HG02885 (cell line): Measurements from ENCODE around the gene THOC6.

Source experiments
- ATAC-seq: cut with Tn5 transposase; IDR thresholded peaks from one replicate; pipeline ENCODE4 v1.9.1; 2021; ENCODE audit warnings: mild to moderate bottlenecking; ENCODE audit not compliant: unreplicated experiment, poor library complexity

Gene THOC6

GRCh38 chr16:3027983-3028715 lies 4.3 kb downstream of the THOC6 start:
- ATAC-seq, result peak; percentile 37

GRCh38 chr16:3028716-3029319 lies 5.0 kb downstream of the THOC6 start:
- no peak for ATAC-seq

- ATAC-seq, result no peak
Observed at GRCh38 chr16:3029491-3030221, 5.8 kb downstream of the THOC6 start.

GRCh38 chr16:3030222-3031212 lies 6.7 kb downstream of the THOC6 start:
- ATAC-seq, result no peak

GRCh38 chr16:3032624-3033023 lies 8.8 kb downstream of the THOC6 start:
- no peak for ATAC-seq

- no peak for ATAC-seq
Observed at GRCh38 chr16:3035289-3035971, 11.6 kb downstream of the THOC6 start.

- ATAC-seq, result no peak
Observed at GRCh38 chr16:3035972-3036725, 12.3 kb downstream of the THOC6 start.

GRCh38 chr16:3036726-3037315 lies 13.0 kb downstream of the THOC6 start, which contains the start of gene BICDL2:
BICDL2 (minus strand) TSS chr16:3036944; CDS start chr16:3035496, 1,448 bp downstream.
- ATAC-seq, result no peak

- no peak for ATAC-seq
Observed at GRCh38 chr16:3038256-3038655, 14.4 kb downstream of the THOC6 start.

- ATAC-seq, result no peak
Observed at GRCh38 chr16:3038896-3039295, 15.1 kb downstream of the THOC6 start.

GRCh38 chr16:3042376-3042775 lies 18.5 kb downstream of the THOC6 start:
- ATAC-seq, result no peak

GRCh38 chr16:3044708-3045107 lies 20.9 kb downstream of the THOC6 start:
- no peak for ATAC-seq

- peak; percentile 42 for ATAC-seq
Observed at GRCh38 chr16:3045758-3046640, 22.2 kb downstream of the THOC6 start, which contains the start of gene MMP25. MMP25 (plus strand) TSS chr16:3046561; CDS start chr16:3046918, 357 bp downstream.

- no peak for ATAC-seq
Observed at GRCh38 chr16:3046641-3047386, 23.0 kb downstream of the THOC6 start.

GRCh38 chr16:3047387-3047720 lies 23.5 kb downstream of the THOC6 start:
- ATAC-seq, result no peak

GRCh38 chr16:3049921-3050481 lies 26.2 kb downstream of the THOC6 start:
- no peak for ATAC-seq

GRCh38 chr16:3050487-3050886 lies 26.7 kb downstream of the THOC6 start:
- ATAC-seq, result no peak
